GM19324 (cell line): Measurements from ENCODE around the gene PDIA5.

Source experiments
- ATAC-seq: cut with Tn5 transposase; IDR thresholded peaks from one replicate; pipeline ENCODE4 v1.9.1; 2021; ENCODE audit warnings: mild to moderate bottlenecking, moderate library complexity; ENCODE audit not compliant: unreplicated experiment, low FRiP score

PDIA5 gene

DNA sequence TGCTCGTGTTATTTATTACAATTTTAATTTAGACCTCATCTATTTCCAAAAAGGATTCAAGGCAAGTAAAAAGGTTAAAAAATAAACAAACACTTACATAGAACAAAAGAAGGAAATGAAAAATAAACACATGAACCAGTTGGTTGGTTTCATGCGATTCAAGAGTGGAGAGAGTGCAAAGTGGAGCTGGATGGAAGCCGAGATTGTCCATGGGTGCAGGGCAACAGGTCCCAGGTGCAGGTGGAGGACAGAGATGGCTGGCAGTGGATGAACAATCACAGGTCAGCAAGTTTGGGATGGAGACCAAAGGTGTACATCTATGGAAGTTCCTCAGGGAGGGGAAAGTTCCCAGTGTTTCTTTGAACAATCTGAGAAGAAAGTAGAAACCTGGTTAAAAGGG lies 27.6 kb upstream of the PDIA5 start:
- ATAC-seq: no peak

DNA sequence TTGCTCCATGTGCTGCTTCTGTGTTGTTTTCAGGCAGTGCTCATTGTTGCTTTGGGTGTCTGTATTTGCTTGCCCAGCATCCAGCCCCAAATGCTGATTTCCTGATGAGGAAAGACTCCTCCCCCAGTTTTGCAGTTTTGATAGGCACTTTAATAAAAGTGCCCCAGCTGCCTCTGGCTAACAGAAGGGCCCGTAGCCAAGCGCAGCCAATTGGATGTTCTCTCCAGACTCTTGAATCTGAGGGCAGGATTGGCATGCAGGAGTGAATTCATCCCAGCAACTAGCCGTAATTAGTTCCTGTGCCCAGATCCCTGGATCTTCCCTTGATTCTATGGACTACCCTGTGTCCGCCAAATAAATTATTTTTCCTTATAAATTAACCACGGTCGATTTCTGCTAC lies 24.4 kb upstream of the PDIA5 start:
- ATAC-seq: no peak

DNA sequence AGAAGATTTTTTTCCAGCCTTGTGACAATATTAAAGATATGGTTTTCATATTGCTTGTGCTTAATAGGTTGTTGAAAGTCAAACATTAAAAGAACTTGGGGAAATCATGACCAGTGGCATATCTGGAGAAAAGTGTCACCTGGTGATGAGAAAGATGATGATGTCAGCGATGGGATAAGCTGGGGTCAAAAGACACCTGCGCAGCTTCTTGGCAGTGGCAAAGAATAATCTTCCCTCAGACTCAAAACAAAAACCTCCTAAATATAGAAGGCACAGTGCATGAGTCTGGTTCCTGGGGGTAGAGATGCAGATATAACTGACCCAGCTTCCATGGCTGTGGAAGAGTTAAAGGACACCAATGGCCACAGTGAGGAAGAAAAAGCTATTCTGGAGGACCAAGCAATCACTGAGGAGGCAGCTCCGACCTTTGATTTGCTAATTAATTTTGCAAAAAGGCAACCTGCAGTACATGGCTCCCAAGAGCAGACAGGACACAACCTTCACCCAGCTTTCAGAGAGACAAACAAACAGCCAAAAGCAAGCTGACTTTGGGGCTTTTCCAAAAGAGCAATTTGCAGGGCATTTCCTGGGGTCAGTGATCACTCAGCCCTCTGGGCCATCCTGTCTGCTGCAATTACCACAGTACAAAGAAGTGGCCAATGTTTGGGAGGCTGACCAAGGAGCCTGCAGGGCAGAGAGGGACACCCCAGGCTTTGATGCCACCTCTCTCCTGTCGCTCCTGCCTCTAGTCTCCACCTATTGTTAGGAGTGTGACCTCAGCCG lies 21.7 kb upstream of the PDIA5 start:
- no peak for ATAC-seq

DNA sequence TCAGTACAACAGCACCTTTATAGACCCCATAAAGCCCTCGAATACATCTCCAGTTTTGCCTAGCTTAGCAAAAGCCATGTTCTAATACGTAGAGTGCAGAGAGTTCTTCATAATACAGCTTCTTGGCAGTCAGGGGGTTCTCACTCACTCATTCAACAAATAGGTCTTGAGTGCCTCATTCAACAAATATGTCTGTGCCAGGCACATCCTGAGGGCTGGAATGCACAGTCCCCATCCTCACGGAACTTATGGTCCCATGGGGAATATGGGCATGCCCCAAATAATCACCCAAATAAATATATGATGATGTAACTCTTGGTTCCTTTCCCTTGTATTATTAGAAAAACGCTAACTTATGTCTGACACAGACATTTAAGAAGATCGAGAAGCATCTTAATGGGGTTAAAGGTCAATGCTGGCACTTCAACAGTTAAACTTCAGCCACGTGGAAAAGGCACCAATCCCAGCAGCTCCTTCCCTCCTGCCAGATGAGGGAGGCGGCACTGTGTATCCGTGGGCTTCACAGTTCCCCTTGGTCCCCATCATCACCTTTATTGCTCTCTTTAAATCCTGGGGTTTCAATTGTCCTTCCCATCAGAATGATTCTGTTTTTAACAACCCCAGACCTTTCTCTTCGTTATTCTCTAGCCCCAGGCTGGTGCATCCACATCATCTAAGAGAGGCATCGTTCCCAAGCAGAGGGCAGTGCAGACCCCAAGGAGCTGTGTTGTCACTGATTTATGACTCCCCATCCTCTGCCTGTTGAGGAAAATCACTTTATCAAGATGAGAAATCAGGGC lies 20.4 kb upstream of the PDIA5 start:
- ATAC-seq: no peak

DNA sequence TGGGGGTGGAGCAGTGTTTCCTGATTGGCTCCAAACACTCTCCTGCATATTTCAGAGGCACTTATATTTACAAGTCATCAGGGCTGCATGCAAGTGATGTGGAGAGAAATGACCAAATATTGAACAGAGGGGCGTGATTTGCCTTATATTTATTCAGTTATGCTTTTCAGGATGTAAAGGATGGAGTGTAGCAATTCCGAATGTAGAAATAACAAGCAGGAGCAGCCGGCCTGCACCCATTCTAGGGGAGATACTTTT lies 19.8 kb upstream of the PDIA5 start:
- no peak for ATAC-seq

DNA sequence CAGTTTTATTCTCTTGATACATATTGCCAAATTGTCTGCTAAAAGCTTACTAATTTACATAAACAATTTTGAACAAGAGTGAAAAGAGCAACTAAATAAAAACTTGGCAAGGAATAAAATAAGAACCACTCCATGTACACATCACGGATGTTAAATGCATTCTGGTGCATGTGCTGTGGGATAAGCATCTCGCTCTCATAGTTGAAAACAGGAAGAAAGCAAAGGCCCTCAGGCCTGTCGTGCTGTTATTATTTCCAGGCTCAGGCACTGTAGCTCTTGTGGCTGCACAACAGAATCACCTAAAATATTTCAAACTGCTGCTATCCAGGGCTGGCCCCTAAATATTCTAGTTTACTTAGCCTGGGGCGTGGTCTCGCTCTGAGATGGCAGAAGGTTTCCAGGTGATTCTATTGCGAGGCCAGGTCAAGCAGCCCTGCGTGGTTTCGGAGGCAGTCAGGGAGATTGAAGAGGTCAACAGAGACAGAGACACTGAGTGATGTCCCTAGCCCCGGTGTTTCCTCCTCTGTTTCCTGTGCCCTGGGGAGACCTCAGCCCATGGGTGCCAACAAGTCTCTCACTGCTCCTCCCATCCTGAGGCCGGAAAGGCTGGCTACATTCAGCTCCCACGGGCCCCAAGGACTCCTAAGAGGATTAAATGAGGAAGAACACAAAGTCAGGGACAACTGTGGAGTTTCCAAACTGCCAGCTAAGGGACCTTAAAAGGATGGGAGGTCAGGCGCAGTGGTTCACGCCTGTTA lies 18.2 kb upstream of the PDIA5 start:
- no peak for ATAC-seq

DNA sequence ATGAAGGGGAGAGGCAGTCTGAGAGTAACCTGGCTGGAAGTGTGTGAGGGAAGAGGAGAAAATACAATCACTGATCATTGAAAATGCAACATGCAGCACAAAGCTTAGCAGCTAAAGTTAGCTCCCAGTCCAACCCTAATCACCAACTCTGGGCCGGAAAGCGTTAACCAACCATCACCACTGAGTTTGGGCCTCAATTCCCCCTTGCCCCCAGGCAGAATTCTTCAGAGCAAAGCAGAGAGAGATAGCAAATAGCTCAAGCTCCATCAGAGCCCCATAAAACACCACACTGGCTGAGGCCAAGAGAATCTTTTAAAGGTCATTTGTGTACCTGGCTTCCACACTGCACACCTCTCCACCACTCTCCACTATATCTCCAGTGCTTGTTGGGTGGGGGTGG lies 16.2 kb upstream of the PDIA5 start:
- no peak for ATAC-seq

DNA sequence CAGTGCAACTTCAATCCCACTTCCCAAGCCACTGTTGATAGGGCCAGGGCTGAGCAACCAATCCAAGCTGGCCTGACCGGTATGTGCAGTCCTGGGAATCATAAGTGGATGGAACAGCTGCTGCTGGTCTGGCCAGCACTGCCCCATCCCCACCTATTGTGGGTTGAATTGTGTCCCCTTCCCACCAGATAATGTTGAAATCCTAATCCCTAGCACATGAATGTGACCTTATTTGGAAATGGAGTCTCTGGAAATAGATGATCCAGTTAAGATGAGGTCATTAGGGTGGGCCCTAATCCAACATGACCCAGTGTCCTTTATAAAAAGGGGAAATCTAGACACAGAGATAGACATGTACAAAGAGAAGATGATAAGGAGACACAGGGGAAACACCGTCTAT lies 13.7 kb upstream of the PDIA5 start:
- no peak for ATAC-seq

DNA sequence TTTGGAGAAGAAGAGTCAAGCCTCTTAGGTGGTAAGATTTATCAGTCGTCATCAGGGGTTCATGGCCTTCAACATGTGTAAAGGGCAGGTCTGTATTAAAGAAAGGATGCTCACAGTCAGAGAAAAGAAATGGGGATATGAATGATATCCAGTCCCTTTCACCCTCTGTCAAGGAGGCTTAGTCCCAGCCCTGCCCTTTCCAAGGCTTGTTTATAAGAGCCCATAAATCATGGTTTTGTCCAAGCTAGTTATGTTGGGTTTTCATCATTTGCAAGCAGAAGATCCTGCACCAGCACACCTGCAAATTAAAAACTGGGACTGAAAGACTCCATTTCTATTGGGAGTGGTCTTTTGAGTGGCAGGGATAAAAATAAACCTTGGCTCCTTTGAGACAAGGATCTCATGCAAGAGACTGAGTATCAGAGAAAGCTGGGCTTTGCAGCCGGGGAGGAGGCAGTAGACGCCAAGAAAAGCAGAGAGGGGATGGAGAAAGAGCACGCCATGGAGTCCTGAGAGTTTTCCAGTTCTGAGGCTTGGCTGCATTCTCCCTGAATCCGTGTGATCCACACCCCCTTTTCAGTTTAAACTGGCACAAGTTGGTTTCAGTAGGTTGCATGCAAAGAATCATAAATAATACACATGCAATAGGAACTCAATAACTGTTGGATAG lies 12.6 kb upstream of the PDIA5 start:
- ATAC-seq: no peak

DNA sequence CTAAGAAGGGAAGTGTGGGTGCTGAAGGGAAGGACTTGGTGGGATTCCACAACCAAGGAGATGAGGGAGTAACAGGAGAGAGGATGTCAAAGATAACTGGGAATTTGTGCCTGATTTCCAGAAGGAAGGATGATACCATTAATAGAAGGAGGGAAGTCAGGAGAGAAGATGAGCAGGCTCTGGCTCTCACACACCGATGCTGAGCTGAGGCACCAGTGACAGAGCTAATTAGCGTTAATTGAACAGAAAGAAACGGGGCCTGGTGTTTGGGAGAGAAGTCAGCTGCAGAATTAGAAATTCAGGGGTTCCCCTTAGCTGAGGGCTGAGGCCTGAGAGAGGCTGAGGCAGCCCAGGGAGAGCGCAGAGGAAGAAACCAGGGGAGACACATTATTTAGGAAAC lies 11.9 kb upstream of the PDIA5 start:
- no peak for ATAC-seq

- ATAC-seq: no peak
These were observed 11.5 kb upstream of the PDIA5 start for GRCh38 chr3:123055352-123055751.

DNA sequence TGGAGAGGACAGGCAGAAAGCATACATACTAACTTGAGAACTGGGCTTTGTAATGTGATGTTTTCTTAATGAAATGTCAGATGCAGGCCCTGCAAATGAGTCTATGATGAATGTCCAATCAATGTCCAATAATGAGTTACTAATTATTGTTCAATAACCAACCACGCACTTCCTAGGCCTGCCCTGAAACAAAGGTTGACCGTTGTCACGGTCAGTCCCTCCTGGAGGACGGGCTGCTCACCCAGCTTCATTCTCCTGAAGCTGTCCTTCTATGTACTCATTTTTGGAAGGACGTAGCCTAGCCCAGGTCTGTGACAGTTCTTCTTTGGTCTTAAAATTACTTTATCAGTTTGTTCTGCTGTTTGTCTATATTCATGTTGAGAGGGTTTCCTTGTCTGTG lies 8.3 kb upstream of the PDIA5 start:
- no peak for ATAC-seq

- ATAC-seq: no peak
These were observed 6.8 kb upstream of the PDIA5 start for GRCh38 chr3:123060054-123060453.

GRCh38 chr3:123061856-123062255 lies 5.0 kb upstream of the PDIA5 start:
- ATAC-seq: no peak

DNA sequence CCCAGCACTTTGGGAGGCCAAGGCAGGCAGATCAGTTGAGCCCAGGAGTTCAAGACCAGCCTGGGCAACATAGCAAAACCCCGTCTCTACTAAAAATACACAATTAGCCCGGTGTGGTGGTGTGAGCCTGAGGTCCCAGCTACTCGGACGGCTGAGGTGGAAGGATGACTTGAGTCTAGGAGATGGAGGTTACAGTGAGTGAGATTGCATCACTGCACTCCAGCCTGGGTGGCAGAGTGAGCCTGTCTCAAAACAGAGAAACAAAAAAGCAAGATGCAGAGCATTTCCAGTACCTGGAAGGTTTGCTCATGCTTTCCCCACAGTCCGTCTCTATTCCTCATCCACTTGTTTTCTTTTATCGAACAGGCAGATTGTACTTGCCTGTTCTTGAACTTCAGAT lies 3.8 kb upstream of the PDIA5 start:
- no peak for ATAC-seq

DNA sequence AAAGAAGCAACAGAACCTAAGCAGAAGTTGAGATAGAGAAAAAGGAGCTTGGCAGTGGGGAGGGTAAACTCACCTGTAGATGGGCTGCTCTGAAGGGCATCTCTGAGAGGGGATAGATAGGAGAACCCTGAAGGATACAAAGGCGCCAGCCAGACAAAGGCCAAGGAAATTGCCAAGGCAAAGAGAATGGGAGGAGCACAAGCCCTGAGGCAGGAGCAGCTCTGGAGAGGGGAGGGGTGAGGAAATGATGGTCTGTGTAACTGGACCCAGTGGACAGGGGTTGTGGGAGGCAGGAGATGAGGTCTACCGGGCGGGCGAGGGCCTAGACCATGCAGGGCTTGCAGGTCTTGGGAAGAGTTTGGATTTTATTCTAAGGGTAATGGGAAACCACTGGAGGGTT lies 2.3 kb upstream of the PDIA5 start:
- no peak for ATAC-seq

DNA sequence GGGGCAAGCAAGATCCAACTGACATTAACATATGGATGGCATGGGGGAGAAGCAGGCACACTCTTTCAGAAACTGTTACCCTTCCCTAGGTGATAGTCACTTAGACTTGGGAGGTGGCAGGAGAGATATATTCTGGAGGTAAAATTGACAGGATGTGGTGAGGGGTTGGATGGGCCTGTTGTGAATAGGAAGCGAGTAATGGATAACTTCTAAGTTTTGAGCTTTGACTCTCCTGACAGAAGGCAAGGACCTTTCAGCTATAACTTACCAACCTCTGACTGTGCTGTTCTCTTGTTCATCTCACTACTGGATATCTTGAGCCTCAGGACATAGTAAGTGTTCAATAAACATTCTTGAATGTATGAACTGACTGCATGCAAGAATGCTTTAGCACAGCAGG lies 1.9 kb upstream of the PDIA5 start:
- no peak for ATAC-seq

GRCh38 chr3:123066599-123066895 lies 278 bp upstream of the PDIA5 start:
- no peak for ATAC-seq

DNA sequence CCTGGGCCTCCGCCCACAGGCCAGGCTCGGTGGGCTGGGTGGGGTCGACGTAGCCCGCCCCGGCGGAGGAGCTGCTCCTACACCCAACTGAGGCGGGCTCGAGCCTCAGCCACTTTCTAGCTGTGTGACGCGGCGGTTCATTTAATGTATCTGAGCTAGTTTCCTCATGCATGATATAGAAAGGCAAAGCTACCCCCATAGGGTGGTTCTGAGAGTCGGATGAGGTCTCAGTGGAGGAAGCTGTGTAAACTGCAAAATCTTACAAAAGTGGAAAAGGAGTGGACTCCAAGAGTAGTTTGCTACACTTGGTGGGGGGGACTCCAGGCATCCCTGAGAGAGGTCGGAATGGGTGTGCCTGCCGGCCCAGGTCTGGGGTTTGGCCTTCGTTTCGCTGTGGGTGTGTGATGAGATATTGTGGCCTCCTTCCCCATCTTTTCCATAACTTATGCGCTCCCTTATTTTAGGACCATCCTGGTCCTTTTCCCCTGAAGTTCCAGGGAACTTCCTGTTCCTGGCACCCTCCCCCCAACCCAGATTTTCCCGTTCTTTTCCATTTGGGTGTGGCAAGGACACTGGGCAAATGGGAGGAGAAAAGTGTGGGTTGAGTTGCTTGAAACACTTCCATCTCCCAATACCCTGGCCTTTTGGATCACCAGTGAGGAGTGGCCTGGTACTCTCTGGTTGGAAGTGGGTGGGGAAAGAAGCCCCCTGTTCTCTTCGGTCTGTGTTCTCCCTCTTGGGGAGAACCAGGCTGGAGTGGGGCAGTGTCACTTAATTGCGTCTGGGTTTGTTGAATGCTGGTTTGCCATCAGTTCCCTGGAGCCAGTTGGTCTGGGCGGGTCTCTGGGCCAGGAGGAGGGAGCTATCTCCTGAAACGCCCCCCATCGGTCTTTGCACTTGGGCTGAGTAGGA lies 1.1 kb downstream of the PDIA5 start:
- ATAC-seq: no peak
